Measurements from ENCODE around the gene ACOXL. TPM values are rescaled to one million over a fixed set of nuclear protein-coding genes. Genes with fewer than 3 reads are reported as not detected.

The ACOXL gene
- total RNA-seq, 1 donor from 2014 or later = 0.20 TPM

DNA sequence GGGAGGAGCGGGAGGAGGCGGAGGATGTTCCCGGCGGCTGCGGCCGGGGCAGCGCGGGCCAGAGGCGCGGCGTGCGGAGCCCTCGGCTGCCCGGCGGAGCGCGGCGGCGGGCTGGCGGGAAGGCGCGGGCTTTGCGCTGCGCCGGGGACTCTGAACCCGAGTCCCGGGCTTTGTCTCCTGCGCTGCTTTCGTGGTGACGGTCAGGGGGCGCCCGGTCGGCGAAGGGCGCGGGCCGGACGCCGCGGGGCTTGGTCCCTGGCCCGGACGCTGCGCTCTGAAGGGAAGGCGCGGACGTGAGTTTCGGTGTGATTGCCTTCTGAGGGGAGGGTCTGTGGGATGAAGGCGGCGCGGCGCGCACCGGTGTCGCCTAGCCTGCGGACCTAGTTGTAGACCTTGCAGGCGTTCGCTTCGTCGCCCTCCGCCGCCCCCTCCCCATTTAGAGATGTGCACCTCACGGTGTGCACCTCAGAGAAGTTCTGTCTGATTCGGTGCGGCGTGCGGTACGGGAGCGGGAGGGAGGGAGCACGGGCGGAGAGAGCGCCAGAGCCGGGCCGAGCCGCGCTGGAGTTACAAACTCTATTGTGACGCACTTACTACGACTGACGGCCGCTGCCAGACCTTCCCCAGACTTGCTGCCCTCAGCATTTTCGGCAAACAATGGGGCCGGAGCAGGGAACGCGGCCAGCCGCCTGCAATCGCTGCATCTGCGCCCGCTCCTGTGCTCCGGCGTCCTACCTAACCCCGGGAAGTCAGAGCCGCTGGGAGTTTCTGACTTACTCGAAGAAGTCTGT, 390.5 kb downstream of the ACOXL start:
- POLR2A ChIA-PET = interaction anchor here (0.6 to 3.9 kb wide), 5 partner anchors 9 to 97 kb away, joined by 3 to 42 read pairs (median 24); no protein-coding TSS in a partner anchor
- peak overlapping the region; percentile 61 for H3K27ac Mint-ChIP-seq
- peak overlapping the region; percentile 89 for H3K4me3 Mint-ChIP-seq
- peak; percentile 50 for DNase-seq
- peaks cover 3% of the 10 kb centered on the region for H3K27me3 Mint-ChIP-seq
- H3K9me3 Mint-ChIP-seq = no peaks in the 10 kb centered on the region
- intact Hi-C loops (cut with micrococcal nuclease) = loop anchor here (5.0 kb wide), 2 partner anchors 446 to 759 kb away; partner anchors contain the start of genes ANAPC1 and BUB1
- TF ChIP-seq CTCF (IDR thresholded peaks at IDR 0.05) = no peak
- CTCF ChIA-PET = no interaction called here
- peaks cover 63% of the 10 kb centered on the region for H3K36me3 Mint-ChIP-seq (ENCODE audit: low read depth)
- peaks cover 50% of the 10 kb centered on the region for H3K4me1 Mint-ChIP-seq
- ATAC-seq (ENCODE audit: low read depth) = no peak

DNA sequence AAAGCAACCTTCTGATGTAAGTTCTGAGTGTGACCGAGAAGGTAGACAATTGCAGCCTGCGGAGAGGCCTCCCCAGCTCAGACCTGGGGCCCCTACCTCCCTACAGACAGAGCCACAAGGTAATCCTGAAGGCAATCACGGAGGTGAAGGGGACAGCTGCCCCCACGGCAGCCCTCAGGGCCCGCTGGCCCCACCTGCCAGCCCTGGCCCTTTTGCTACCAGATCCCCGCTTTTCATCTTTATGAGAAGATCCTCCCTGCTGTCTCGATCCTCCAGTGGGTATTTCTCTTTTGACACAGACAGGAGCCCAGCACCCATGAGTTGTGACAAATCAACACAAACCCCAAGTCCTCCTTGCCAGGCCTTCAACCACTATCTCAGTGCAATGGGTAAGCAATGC, 391.4 kb downstream of the ACOXL start:
- Mint-ChIP-seq H3K4me3 (peak overlapping the region; percentile 89), H3K9me3 (no peaks in the 10 kb centered on the region), H3K36me3 (ENCODE audit: low read depth) (peaks cover 72% of the 10 kb centered on the region), H3K4me1 (peaks cover 49% of the 10 kb centered on the region), H3K27ac (no peak overlapping the region), H3K27me3 (no peaks in the 10 kb centered on the region)
- DNase-seq (no peak), ATAC-seq (ENCODE audit: low read depth) (no peak)
- ChIA-PET CTCF (interaction anchor here (1.8 kb wide), 1 partner anchor 311 kb away, joined by 5 read pairs; no protein-coding TSS in a partner anchor), POLR2A (interaction anchor here (0.6 to 3.9 kb wide), 3 partner anchors 8 to 21 kb away, joined by 3 to 24 read pairs (median 3); no protein-coding TSS in a partner anchor)
- TF ChIP-seq CTCF (IDR thresholded peaks at IDR 0.05) = no peak
- intact Hi-C loops (cut with micrococcal nuclease) = loop anchor here (5.0 kb wide), 2 partner anchors 446 to 759 kb away; partner anchors contain the start of genes ANAPC1 and BUB1

DNA sequence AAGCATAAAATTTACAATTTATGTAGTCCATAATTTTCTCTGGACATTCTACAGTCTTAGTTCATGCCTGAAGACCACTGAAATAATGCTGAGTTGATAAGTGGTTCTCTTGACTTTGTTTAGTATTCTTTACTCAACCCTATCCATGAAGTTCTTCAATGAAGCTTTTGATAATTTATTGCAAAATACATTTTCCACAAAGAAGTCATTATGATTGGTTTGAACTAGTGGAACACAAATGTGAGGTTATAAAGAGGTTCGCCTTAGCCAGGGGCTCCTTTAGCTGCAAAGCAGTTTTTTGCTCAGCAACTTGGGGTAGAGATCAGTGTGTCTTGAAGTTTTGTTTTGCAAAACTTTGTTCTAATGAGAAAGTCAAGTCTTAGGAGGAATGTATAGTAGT, 394.2 kb downstream of the ACOXL start:
- intact Hi-C loops (cut with micrococcal nuclease) = no loop called here
- peaks cover 85% of the 10 kb centered on the region for H3K36me3 Mint-ChIP-seq (ENCODE audit: low read depth)
- ChIA-PET POLR2A (interaction anchor here (0.6 to 3.9 kb wide), 5 partner anchors 15 to 268 kb away, joined by 3 to 24 read pairs (median 7); no protein-coding TSS in a partner anchor), CTCF (interaction anchor here (1.3 kb wide), 1 partner anchor 9 kb away, joined by 6 read pairs; no protein-coding TSS in a partner anchor)
- DNase-seq (no peak), ATAC-seq (ENCODE audit: low read depth) (no peak)
- no peaks in the 10 kb centered on the region for H3K9me3 Mint-ChIP-seq
- no peaks in the 10 kb centered on the region for H3K27me3 Mint-ChIP-seq
- no peak overlapping the region for H3K4me3 Mint-ChIP-seq
- peaks cover 52% of the 10 kb centered on the region for H3K4me1 Mint-ChIP-seq
- no peak for TF ChIP-seq CTCF (IDR thresholded peaks at IDR 0.05)
- no peak overlapping the region for H3K27ac Mint-ChIP-seq

DNA sequence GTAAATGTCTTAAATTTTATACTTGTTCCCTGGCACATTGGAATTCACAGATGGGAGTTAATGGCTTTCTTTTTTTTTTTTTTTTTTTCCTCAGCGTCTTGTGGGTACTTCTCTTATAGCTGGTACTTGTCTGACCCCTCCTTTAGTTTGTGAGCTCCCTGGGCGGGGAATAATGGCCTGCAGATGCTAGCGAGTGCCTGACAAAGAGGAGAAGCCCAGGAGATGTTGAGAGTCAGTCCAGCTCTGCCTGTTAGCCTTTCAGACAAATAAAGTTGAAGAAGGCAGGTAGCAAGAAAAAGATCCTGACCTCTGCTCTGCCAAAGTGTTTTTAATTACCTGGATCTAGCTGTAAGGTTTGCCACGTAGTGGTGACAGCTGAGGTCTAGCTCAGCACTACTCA, 395.0 kb downstream of the ACOXL start:
- no peak for DNase-seq
- no peak overlapping the region for H3K27ac Mint-ChIP-seq
- no peak for TF ChIP-seq CTCF (IDR thresholded peaks at IDR 0.05)
- peaks cover 59% of the 10 kb centered on the region for H3K4me1 Mint-ChIP-seq
- no peaks in the 10 kb centered on the region for H3K27me3 Mint-ChIP-seq
- ATAC-seq (ENCODE audit: low read depth) = no peak
- intact Hi-C loops (cut with micrococcal nuclease) = no loop called here
- no peaks in the 10 kb centered on the region for H3K9me3 Mint-ChIP-seq
- POLR2A ChIA-PET = interaction anchor here (0.6 to 1.4 kb wide), 5 partner anchors 10 to 82 kb away, joined by 3 to 8 read pairs (median 7); no protein-coding TSS in a partner anchor
- CTCF ChIA-PET = interaction anchor here (1.3 kb wide), 1 partner anchor 10 kb away, joined by 6 read pairs; no protein-coding TSS in a partner anchor
- peaks cover 86% of the 10 kb centered on the region for H3K36me3 Mint-ChIP-seq (ENCODE audit: low read depth)
- H3K4me3 Mint-ChIP-seq = no peak overlapping the region

DNA sequence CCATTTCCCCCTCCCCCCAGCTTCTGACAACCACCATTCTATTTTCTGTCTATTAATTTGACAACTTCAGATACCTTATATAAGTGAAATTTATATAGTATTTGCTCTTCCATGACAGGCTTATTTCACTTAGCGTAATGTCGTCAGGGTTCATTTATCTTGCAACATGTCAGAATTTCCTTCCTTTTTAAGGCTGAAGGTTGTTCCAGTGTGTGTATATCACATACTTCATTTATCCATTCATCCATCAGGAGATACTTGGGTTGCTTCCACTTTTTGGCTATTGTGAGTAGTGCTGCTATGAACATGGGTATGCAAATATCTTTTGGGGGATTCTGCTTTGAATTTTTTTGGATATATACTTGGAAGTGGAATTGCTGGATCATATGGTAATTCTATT, 395.7 kb downstream of the ACOXL start:
- CTCF ChIA-PET = no interaction called here
- H3K4me1 Mint-ChIP-seq = peaks cover 64% of the 10 kb centered on the region
- intact Hi-C loops (cut with micrococcal nuclease) = loop anchor here (2.0 kb wide), 1 partner anchor 15 kb away; no protein-coding TSS in a partner anchor

More for the DNA sequence above, 395.7 kb downstream of the ACOXL start:
- no peak for TF ChIP-seq CTCF (IDR thresholded peaks at IDR 0.05)
- no peaks in the 10 kb centered on the region for H3K9me3 Mint-ChIP-seq
- H3K27me3 Mint-ChIP-seq = no peaks in the 10 kb centered on the region
- no peak overlapping the region for H3K4me3 Mint-ChIP-seq
- peaks cover 84% of the 10 kb centered on the region for H3K36me3 Mint-ChIP-seq (ENCODE audit: low read depth)
- POLR2A ChIA-PET = interaction anchor here (1.2 to 1.4 kb wide), 2 partner anchors 18 to 29 kb away, joined by 7 read pairs; no protein-coding TSS in a partner anchor
- DNase-seq (no peak), ATAC-seq (ENCODE audit: low read depth) (no peak)
- no peak overlapping the region for H3K27ac Mint-ChIP-seq
